K562 treated with DMSO at 1 percent for 24 hours (cell line): Measurements from ENCODE around the gene RAD23A. TPM values are rescaled to one million over a fixed set of nuclear protein-coding genes. Genes with fewer than 3 reads are reported as not detected.

ENCODE experiments used
- total RNA-seq: library from RNA; unstranded; fragments of 300-600 nt; gene quantifications from 2 replicates; pipeline ENCODE4 v1.2.3, GENCODE V29; 2022; ENCODE audit warnings: low read depth; ENCODE audit not compliant: insufficient read depth

RAD23A gene
- 158 and 166 TPM in 2 replicates for total RNA-seq

DNA sequence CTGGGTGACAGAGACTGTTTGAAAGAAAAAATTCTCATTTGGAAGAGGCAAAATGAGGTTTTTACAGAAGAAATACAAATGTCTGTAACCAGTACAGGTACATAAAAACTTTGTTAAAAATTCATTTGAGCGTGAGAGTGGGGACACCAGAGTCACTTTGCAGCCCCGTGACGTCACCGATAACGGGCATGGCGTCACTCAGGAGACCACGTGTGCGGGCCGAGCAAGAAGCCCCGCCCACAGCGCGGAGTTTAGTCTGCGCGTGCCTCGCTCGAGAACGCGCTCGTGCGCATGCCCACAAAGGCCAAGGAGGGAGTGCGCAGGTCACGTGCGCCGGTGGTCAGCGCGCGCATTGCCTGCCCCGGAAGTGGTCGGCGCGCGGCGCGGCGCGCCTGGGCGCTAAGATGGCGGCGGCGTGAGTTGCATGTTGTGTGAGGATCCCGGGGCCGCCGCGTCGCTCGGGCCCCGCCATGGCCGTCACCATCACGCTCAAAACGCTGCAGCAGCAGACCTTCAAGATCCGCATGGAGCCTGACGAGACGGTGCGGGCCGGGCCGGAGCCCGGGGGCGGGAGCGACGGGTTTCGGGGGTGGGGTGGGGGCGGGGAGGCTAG lies at the start of gene RAD23A:
TSS of gene RAD23A (plus strand) at position 384 of the 613 bp plus-strand sequence. CDS start at position 471, 87 bp downstream.

GRCh38 chr19:12933287-12934072 lies 12.2 kb upstream of the RAD23A start, which contains the start of gene FARSA:
TSS of gene FARSA (minus strand) at chr19:12933711. CDS start at chr19:12933696, 15 bp downstream.

DNA sequence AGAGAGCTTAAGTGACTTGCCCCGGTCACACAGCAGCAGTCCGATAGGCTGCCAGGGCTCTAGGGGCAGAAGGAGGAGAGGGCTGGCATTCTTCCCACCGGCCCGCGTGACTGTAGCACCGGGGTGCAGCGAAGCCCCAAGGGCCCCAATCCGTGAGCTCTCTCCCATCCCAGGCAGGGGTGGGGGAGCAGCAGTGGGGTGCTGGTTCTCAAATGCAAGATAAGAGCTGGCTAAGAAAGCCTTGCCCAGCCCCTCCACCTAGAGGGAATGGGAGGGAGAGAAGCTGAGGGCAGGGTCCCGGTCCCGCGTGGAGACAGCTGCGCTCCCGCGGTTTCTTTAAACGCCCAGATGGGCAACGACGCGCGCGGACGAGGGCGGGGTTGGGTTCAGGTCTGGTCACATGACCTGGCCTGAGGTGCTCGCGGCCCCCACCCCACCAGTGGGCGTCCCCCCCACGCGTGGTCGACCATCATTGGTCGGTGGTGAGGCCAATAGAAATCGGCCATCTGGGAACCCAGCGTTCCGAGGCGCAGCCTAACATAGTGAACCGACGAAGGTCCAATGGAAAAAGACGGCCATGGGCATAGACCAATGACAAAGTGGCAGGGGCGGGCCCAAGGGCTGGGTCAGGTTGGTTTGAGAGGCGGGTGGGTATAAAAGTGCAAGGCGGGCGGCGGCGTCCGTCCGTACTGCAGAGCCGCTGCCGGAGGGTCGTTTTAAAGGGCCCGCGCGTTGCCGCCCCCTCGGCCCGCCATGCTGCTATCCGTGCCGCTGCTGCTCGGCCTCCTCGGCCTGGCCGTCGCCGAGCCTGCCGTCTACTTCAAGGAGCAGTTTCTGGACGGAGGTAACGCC lies 7.5 kb upstream of the RAD23A start, which contains the start of gene CALR:
TSS of gene CALR (plus strand) at position 683 of the 852 bp plus-strand sequence. CDS start at position 754, 71 bp downstream.

GRCh38 chr19:12956446-12957388 lies 11.1 kb downstream of the RAD23A start, which contains the start of gene GADD45GIP1:
TSS of gene GADD45GIP1 (minus strand) at chr19:12957223. CDS start at chr19:12957212, 11 bp downstream.

GRCh38 chr19:12969292-12969988 lies 23.8 kb downstream of the RAD23A start, which contains the start of gene DAND5:
TSS of gene DAND5 (plus strand) at chr19:12969576. CDS start at chr19:12969661, 85 bp downstream.

DNA sequence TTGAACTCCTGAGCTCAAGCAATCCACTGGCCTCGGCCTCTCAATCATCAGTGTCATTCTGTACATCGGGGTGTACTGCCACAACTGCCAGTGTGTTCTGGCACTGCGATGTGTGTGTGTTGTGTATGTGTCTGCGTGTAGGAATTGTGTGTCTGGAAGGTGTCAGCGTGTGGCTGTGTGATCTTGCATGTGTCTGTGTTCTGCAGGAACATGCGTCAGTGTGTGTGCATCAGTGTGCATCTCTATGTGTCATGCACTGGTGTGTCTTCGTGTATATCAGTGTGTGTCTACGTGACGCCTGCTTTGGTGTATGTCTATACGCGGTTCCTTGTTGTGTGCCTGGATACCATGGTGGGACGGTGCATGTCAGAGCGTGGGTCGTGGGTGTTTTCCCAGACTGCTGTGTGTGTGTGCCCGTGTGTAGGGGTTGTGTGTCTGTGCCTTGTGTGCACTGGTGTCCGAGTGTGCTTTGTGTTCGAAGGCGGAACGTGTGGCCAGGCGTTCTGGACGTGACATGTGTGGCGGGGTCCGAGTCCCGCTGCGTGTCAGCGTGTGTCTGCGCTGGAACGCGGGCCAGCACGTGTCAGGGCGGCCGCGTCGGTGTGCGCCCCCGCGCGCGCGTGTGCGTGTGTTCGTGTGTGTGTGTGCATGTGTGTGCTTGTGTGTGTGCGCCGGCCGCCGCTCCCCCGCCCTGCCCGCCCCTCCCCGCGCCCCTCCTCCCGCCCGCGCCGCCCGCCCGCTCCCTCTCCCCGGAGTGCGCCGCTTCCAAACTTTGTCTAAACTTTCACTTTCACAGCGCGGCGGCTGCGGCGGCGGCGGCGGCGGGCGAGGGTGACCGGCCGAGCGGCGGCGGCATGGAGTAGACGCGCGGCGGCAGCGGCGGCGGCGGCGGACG lies 49.3 kb downstream of the RAD23A start, which contains the start of gene NFIX:
TSS of gene NFIX (plus strand) at position 775 of the 895 bp plus-strand sequence. CDS start 363 bp downstream, outside the sequence.

Other genes with a start within 250 kb of the RAD23A start
- gene FBXW9, start 249.2 kb upstream of the RAD23A start, total RNA-seq = 15.3 and 19.5 TPM in 2 replicates
- 32.6 and 33.0 TPM in 2 replicates for gene TNPO2, start 221.9 kb upstream of the RAD23A start, total RNA-seq
- 485 and 496 TPM in 2 replicates for gene TRIR, start 211.2 kb upstream of the RAD23A start, total RNA-seq
- gene GET3, start 208.4 kb upstream of the RAD23A start, total RNA-seq = 92.4 and 109 TPM in 2 replicates
- gene BEST2, start 194.1 kb upstream of the RAD23A start, total RNA-seq = not detected in 2 replicates
- 23.8 and 27.0 TPM in 2 replicates for gene HOOK2, start 170.3 kb upstream of the RAD23A start, total RNA-seq
- 130 and 136 TPM in 2 replicates for gene JUNB, start 154.4 kb upstream of the RAD23A start, total RNA-seq
- gene PRDX2, start 144.1 kb upstream of the RAD23A start, total RNA-seq = 388 and 416 TPM in 2 replicates
- 0.85 TPM in 1 of 2 replicates, not detected in the other for gene THSD8, start 143.8 kb upstream of the RAD23A start, total RNA-seq
- 86.0 and 110 TPM in 2 replicates for gene RNASEH2A, start 139.3 kb upstream of the RAD23A start, total RNA-seq
- 2.0 and 3.5 TPM in 2 replicates for gene RTBDN, start 111.3 kb upstream of the RAD23A start, total RNA-seq
- gene MAST1, start 107.3 kb upstream of the RAD23A start, total RNA-seq = 7.8 and 9.5 TPM in 2 replicates
- gene DNASE2, start 64.4 kb upstream of the RAD23A start, total RNA-seq = 157 TPM in 2 replicates
- 33.8 and 46.8 TPM in 2 replicates for gene KLF1, start 58.7 kb upstream of the RAD23A start, total RNA-seq
- 17.5 and 23.0 TPM in 2 replicates for gene GCDH, start 54.7 kb upstream of the RAD23A start, total RNA-seq
- 2.3 and 5.5 TPM in 2 replicates for gene SYCE2, start 26.6 kb upstream of the RAD23A start, total RNA-seq
- gene FARSA, start 12.2 kb upstream of the RAD23A start, total RNA-seq = 148 and 157 TPM in 2 replicates
- 582 and 601 TPM in 2 replicates for gene CALR, start 7.3 kb upstream of the RAD23A start, total RNA-seq
- gene GADD45GIP1, start 11.4 kb downstream of the RAD23A start, total RNA-seq = 44.0 and 48.0 TPM in 2 replicates
- 0.14 TPM in 1 of 2 replicates, not detected in the other for gene DAND5, start 23.7 kb downstream of the RAD23A start, total RNA-seq
- gene NFIX, start 49.6 kb downstream of the RAD23A start, total RNA-seq = 10.2 and 12.0 TPM in 2 replicates
- gene LYL1, start 157.0 kb downstream of the RAD23A start, total RNA-seq = 418 and 505 TPM in 2 replicates
- 34.6 and 35.4 TPM in 2 replicates for gene TRMT1, start 170.9 kb downstream of the RAD23A start, total RNA-seq
- 59.9 and 65.7 TPM in 2 replicates for gene NACC1, start 172.4 kb downstream of the RAD23A start, total RNA-seq
- 109 and 110 TPM in 2 replicates for gene STX10, start 204.5 kb downstream of the RAD23A start, total RNA-seq
- gene IER2, start 204.5 kb downstream of the RAD23A start, total RNA-seq = 248 and 282 TPM in 2 replicates